H1 (cell line): ENCODE measurements around the gene POP7. TPM values are rescaled to one million over a fixed set of nuclear protein-coding genes. Genes with fewer than 3 reads are reported as not detected.
A peak's percentile ranks its signal among the peaks of the same experiment; 100 is the strongest.

Experiments used
- CTCF ChIA-PET: fragments of 300-600 bp; sonication (Branson Sonifier 250); formaldehyde crosslinking; loops from one replicate; lab custom pipeline; 2021; ENCODE audit not compliant: partially characterized antibody; lab: Charles Lee
- POLR2A ChIA-PET: fragments of 300-600 bp; sonication (Branson Sonifier 250); formaldehyde crosslinking; loops from one replicate; lab custom pipeline; 2021; ENCODE audit warnings: inconsistent platforms; ENCODE audit not compliant: partially characterized antibody; lab: Charles Lee
- DNase-seq, 2 experiments: peaks; one replicate each; pipeline versions ENCODE4 v3.0.0 to v3.0.0-alpha.2; 2010 to 2022; ENCODE audit warnings: low spot score in 2 of 2, low read depth in 1 of 2, mixed read lengths in 1 of 2
- FAIRE-seq: peaks from 2 replicates; lab custom pipeline; 2011; peaks lifted over from hg19 to GRCh38; lab: Jason Lieb, UNC
- H2AFZ ChIP-seq: 2 replicates; pipeline ENCODE4 v1.8.1; 2012; ENCODE audit warnings: low read length, inconsistent platforms
- H2AK5ac ChIP-seq: 2 replicates; pipeline ENCODE4 v1.6.1; 2013; ENCODE audit warnings: low read depth, low read length
- H2BK120ac ChIP-seq: replicated peaks from 2 replicates; pipeline ENCODE3; 2013; ENCODE audit warnings: low read depth, low read length, inconsistent platforms
- H2BK12ac ChIP-seq: 2 replicates; pipeline ENCODE4 v1.6.1; 2013; ENCODE audit warnings: low read depth, low read length
- H2BK15ac ChIP-seq: 2 replicates; pipeline ENCODE4 v1.6.1; 2013; ENCODE audit warnings: low read length
- H2BK20ac ChIP-seq: 2 replicates; pipeline ENCODE4 v1.6.1; 2013; ENCODE audit warnings: low read length
- H2BK5ac ChIP-seq: 2 replicates; pipeline ENCODE4 v1.6.1; 2013; ENCODE audit warnings: low read depth, low read length
- H3K14ac ChIP-seq: 2 replicates; pipeline ENCODE4 v1.6.1; 2013; ENCODE audit warnings: inconsistent platforms; ENCODE audit not compliant: insufficient read length
- H3K18ac ChIP-seq: 2 replicates; pipeline ENCODE4 v1.6.1; 2013; ENCODE audit warnings: low read length; ENCODE audit errors: extremely low read depth
- H3K23ac ChIP-seq: 2 replicates; pipeline ENCODE4 v1.6.1; 2013; ENCODE audit warnings: inconsistent platforms; ENCODE audit not compliant: insufficient read length
- H3K23me2 ChIP-seq: 2 replicates; pipeline ENCODE4 v1.6.1; 2013; ENCODE audit warnings: low read depth, low read length
- H3K27ac ChIP-seq: 2 replicates; pipeline ENCODE4 v1.6.1; 2011; ENCODE audit warnings: low read depth, low read length, inconsistent platforms
- H3K27me3 ChIP-seq, 4 experiments: replicated peaks in 1 of 4; 1 replicate in 1 of 4; 2 replicates in 3 of 4; pipeline versions ENCODE4 v1.6.1 to v1.8.1; 2011 to 2013; ENCODE audit warnings: low read length in 3 of 4, mild to moderate bottlenecking in 3 of 4, inconsistent platforms in 2 of 4, mixed read lengths in 2 of 4, moderate library complexity in 1 of 4; ENCODE audit not compliant: control insufficient read depth in 3 of 4, insufficient read depth in 3 of 4; ENCODE audit errors: extremely low read depth in 1 of 4
- H3K36me3 ChIP-seq, 4 experiments: 2 replicates each; pipeline versions ENCODE4 v1.6.1 to v1.8.1; 2011 to 2013; ENCODE audit warnings: mild to moderate bottlenecking in 4 of 4, low read length in 3 of 4, moderate library complexity in 2 of 4, control low read depth in 1 of 4, inconsistent platforms in 1 of 4; ENCODE audit not compliant: insufficient read depth in 4 of 4, control insufficient read depth in 2 of 4
- H3K4ac ChIP-seq: replicated peaks from 2 replicates; pipeline ENCODE3; 2013; ENCODE audit warnings: low read length, low read depth, mixed read lengths, inconsistent platforms; ENCODE audit not compliant: insufficient read length
- H3K4me1 ChIP-seq, 4 experiments: replicated peaks in 1 of 4; 1 replicate in 1 of 4; 2 replicates in 3 of 4; pipeline versions ENCODE4 v1.6.1 to v1.8.1; 2011 to 2013; ENCODE audit warnings: low read length in 3 of 4, inconsistent platforms in 2 of 4, mixed read lengths in 1 of 4; ENCODE audit not compliant: insufficient read depth in 4 of 4, control insufficient read depth in 3 of 4
- H3K4me2 ChIP-seq, 2 experiments: 2 replicates each; pipeline versions ENCODE4 v1.6.1 to v1.8.1; 2011 to 2013; ENCODE audit warnings: low read depth in 2 of 2, low read length in 2 of 2, control low read depth in 1 of 2, inconsistent platforms in 1 of 2, mild to moderate bottlenecking in 1 of 2; ENCODE audit not compliant: insufficient read depth in 1 of 2
- H3K4me3 ChIP-seq, 4 experiments: fragments of 200-600, 300-600 bp in 1 of 4; sonication (generic), shearing (Covaris generic), sonication (Bioruptor Twin) in 1 of 4; 2 replicates each; pipeline versions ENCODE4 v1.5.1 to v1.8.1; 2011 to 2016; ENCODE audit warnings: low read length in 4 of 4, low read depth in 3 of 4, control low read depth in 2 of 4, inconsistent platforms in 2 of 4, mild to moderate bottlenecking in 2 of 4, mixed read lengths in 1 of 4, moderate library complexity in 1 of 4; ENCODE audit not compliant: insufficient read depth in 2 of 4; ENCODE audit errors: extremely low read depth in 1 of 4
- H3K56ac ChIP-seq: replicated peaks from 2 replicates; pipeline ENCODE3; 2013; ENCODE audit warnings: low read depth, mild to moderate bottlenecking, mixed read lengths, low read length, inconsistent platforms; ENCODE audit not compliant: insufficient read length
- H3K79me1 ChIP-seq: 2 replicates; pipeline ENCODE4 v1.6.1; 2013; ENCODE audit warnings: low read depth, low read length, control low read depth
- H3K79me2 ChIP-seq, 2 experiments: 2 replicates each; pipeline versions ENCODE4 v1.6.1 to v1.8.1; 2012 to 2013; ENCODE audit warnings: low read length in 2 of 2, mild to moderate bottlenecking in 2 of 2, inconsistent platforms in 1 of 2; ENCODE audit not compliant: insufficient read depth in 2 of 2, control insufficient read depth in 1 of 2
- H3K9ac ChIP-seq, 4 experiments: replicated peaks in 1 of 4; 1 replicate in 1 of 4; 2 replicates in 3 of 4; pipeline versions ENCODE4 v1.6.1 to v1.8.1; 2011 to 2013; ENCODE audit warnings: low read depth in 3 of 4, low read length in 3 of 4, control low read depth in 2 of 4, mild to moderate bottlenecking in 2 of 4, moderate library complexity in 2 of 4, inconsistent platforms in 1 of 4; ENCODE audit errors: extremely low read depth in 1 of 4
- H3K9me3 ChIP-seq, 2 experiments: 2 replicates each; pipeline versions ENCODE4 v1.6.1 to v1.8.1; 2012 to 2013; ENCODE audit warnings: mild to moderate bottlenecking in 2 of 2, moderate library complexity in 2 of 2, control low read depth in 1 of 2, inconsistent platforms in 1 of 2, low read depth in 1 of 2, low read length in 1 of 2, mixed read lengths in 1 of 2; ENCODE audit not compliant: insufficient read depth in 2 of 2
- H4K20me1 ChIP-seq, 2 experiments: replicated peaks in 1 of 2; 2 replicates each; pipeline versions ENCODE3 to v1.8.1; 2011 to 2013; ENCODE audit warnings: inconsistent platforms in 2 of 2, low read length in 2 of 2, mild to moderate bottlenecking in 1 of 2; ENCODE audit not compliant: insufficient read depth in 2 of 2, control insufficient read depth in 1 of 2
- H4K5ac ChIP-seq: 2 replicates; pipeline ENCODE4 v1.6.1; 2013; ENCODE audit warnings: low read length, low read depth, mixed read lengths, inconsistent platforms; ENCODE audit not compliant: insufficient read length
- H4K8ac ChIP-seq: 2 replicates; pipeline ENCODE4 v1.8.0; 2013; ENCODE audit warnings: mild to moderate bottlenecking, moderate library complexity, low read length, inconsistent platforms; ENCODE audit not compliant: insufficient read depth; ENCODE audit errors: extremely low read depth
- H4K91ac ChIP-seq: replicated peaks from 2 replicates; pipeline ENCODE3; 2013; ENCODE audit warnings: low read length, mixed read lengths, inconsistent platforms; ENCODE audit not compliant: insufficient read length
- BRCA1 ChIP-seq: IDR thresholded peaks from 2 replicates; pipeline ENCODE4 v1.6.1; 2012; ENCODE audit warnings: low read depth, low read length, improper control_type of control experiment
- EP300 ChIP-seq, 2 experiments: IDR thresholded peaks; 1 replicate in 1 of 2; 2 replicates in 1 of 2; pipeline ENCODE4 v1.6.1; 2011 to 2012; ENCODE audit warnings: low read depth in 2 of 2, low read length in 2 of 2, mild to moderate bottlenecking in 2 of 2, borderline replicate concordance in 1 of 2, inconsistent platforms in 1 of 2, moderate library complexity in 1 of 2
- JUN ChIP-seq: IDR thresholded peaks from 2 replicates; pipeline ENCODE4 v1.6.1; 2011; ENCODE audit warnings: low read depth, mild to moderate bottlenecking, improper control_type of control experiment, low read length
- KDM4A ChIP-seq: IDR thresholded peaks from one replicate; pipeline ENCODE4 v1.7.1; 2012; ENCODE audit warnings: low read depth, mild to moderate bottlenecking, moderate library complexity, low read length, inconsistent platforms; ENCODE audit not compliant: severe bottlenecking
- KDM5A ChIP-seq: fragments of 200-600 bp; IDR thresholded peaks from 2 replicates; pipeline ENCODE4 v1.7.1; 2012; ENCODE audit warnings: mild to moderate bottlenecking, low read length, inconsistent platforms, mixed read lengths
- POLR2AphosphoS5 ChIP-seq: IDR thresholded peaks from 2 replicates; pipeline ENCODE4 v1.6.1; 2011; ENCODE audit warnings: low read depth, low read length
- RBBP5 ChIP-seq: IDR thresholded peaks from 2 replicates; pipeline ENCODE4 v1.7.1; 2012; ENCODE audit warnings: low read depth, mild to moderate bottlenecking, inconsistent platforms, low read length, moderate library complexity, borderline replicate concordance
- SIX5 ChIP-seq: IDR thresholded peaks from 2 replicates; pipeline ENCODE4 v1.6.1; 2011; ENCODE audit warnings: mild to moderate bottlenecking, low read depth, low read length
- TEAD4 ChIP-seq: IDR thresholded peaks from 2 replicates; pipeline ENCODE4 v1.6.1; 2012; ENCODE audit warnings: low read depth, low read length, inconsistent platforms, mixed read lengths
- YY1 ChIP-seq: IDR thresholded peaks from 2 replicates; pipeline ENCODE4 v1.6.1; 2011; ENCODE audit warnings: low read depth, mild to moderate bottlenecking, low read length
- ZNF274 ChIP-seq: IDR thresholded peaks from 2 replicates; pipeline ENCODE4 v1.7.0; 2012; ENCODE audit warnings: low read length, borderline replicate concordance; ENCODE audit errors: extremely low read depth
- WGBS, 2 experiments: shearing (Covaris generic) in 1 of 2; methylation state at CpG; one replicate each; pipeline versions ENCODE4 v1.1.6 to v1.1.7; 2013 to 2015; ENCODE audit warnings: low lambda C conversion rate in 2 of 2, mixed read lengths in 2 of 2, inconsistent platforms in 1 of 2, low coverage in 1 of 2, missing lambda C conversion rate in 1 of 2; ENCODE audit not compliant: insufficient replicate concordance in 2 of 2, insufficient coverage in 1 of 2, insufficient read length in 1 of 2; ENCODE audit errors: extremely low coverage in 1 of 2, missing lambda C conversion rate in 1 of 2; 5-methylcytosine and 5-hydroxymethylcytosine counted together
- polyA plus RNA-seq, 7 experiments: library from polyadenylated mRNA; depleted of rRNA in 3 of 7; stranded (reverse) in 5 of 7; unstranded in 2 of 7; fragments of >200 nt in 5 of 7; fragments of 200-250 nt in 2 of 7; gene quantifications; 1 replicate in 5 of 7; 2 replicates in 1 of 7; 4 replicates in 1 of 7; pipeline versions ENCODE4 v1.2.1 to v1.2.3, GENCODE V29; 2011 to 2013; ENCODE audit warnings: missing spikeins in 2 of 7, mixed read lengths in 2 of 7
- total RNA-seq: library from RNA; stranded (reverse); fragmentation: NEBNext Ultra II Directional; extraction: Animal tissue kit (Norgen Biotek cat#: 25700); gene quantifications from 2 replicates; pipeline ENCODE4 v1.2.1, GENCODE V29; 2021

The POP7 gene
- total and polyA plus RNA-seq, 2 of the 8 experiments (the other 6 are each of a cell fraction or from before 2014, with no cell fraction given) = 92.5 to 135 TPM

- H3K23me2 ChIP-seq = peaks cover 8% of the 10 kb centered on the region; the same call in 1 of the 2 replicates
These were observed 16.7 kb downstream of the POP7 start for GRCh38 chr7:100722480-100723212.

More at GRCh38 chr7:100722480-100723212, 16.7 kb downstream of the POP7 start:
- Histone ChIP-seq H3K56ac (no peak overlapping the region), H3K4ac (no peak overlapping the region), H3K9me3 (no peaks in the 10 kb centered on the region), H2AK5ac (no peak overlapping the region), H3K36me3 (no peaks in the 10 kb centered on the region), H3K27me3 (peaks cover 7 to 26% (median 26%) of the 10 kb centered on the region in 4 experiments), H3K18ac (no peak overlapping the region), H2BK12ac (0 out of 2 replicates have a peak overlapping the region, but pooled peaks have one; percentile 39), H3K14ac (no peak overlapping the region), H2AFZ (no peak overlapping the region), H4K20me1 (no peaks in the 10 kb centered on the region), H3K79me1 (no peaks in the 10 kb centered on the region), H3K27ac (no peak overlapping the region), H3K79me2 (no peaks in the 10 kb centered on the region), H4K5ac (no peak overlapping the region), H3K4me3 (no peak overlapping the region), H3K4me2 (no peak overlapping the region), H2BK15ac (0 out of 2 replicates have a peak overlapping the region, but pooled peaks have one; percentile 61), H2BK5ac (no peak overlapping the region), H3K4me1 (peaks cover 0 to 5% (median 2%) of the 10 kb centered on the region in 4 experiments; a peak in 5 of 7 replicates), H4K8ac (no peak overlapping the region), H4K91ac (no peak overlapping the region), H3K23ac (no peak overlapping the region), H2BK120ac (no peak overlapping the region), H2BK20ac (no peak overlapping the region), H3K9ac (no peak overlapping the region)
- FAIRE-seq (no peak), DNase-seq (no peak)
- ChIA-PET CTCF (interaction anchor here (0.6 to 16.4 kb wide), 12 partner anchors 10 to 459 kb away, joined by 3 to 197 read pairs (median 4); partner anchors contain the start of gene POP7), POLR2A (interaction anchor here (1.5 to 3.1 kb wide), 6 partner anchors 12 to 153 kb away, joined by 3 to 12 read pairs (median 6); partner anchors contain the start of gene POP7)
- TF ChIP-seq KDM4A (no peak), POLR2AphosphoS5 (no peak), SIX5 (no peak), YY1 (no peak), EP300 (IDR thresholded peaks at IDR 0.05; ENCODE audit: borderline replicate concordance in 1 of 2, low read depth in 2 of 2, low read length in 2 of 2) (no peak), KDM5A (no peak), ZNF274 (no peak), BRCA1 (no peak), RBBP5 (no peak), JUN (no peak), TEAD4 (no peak)
- 82% methylated on average over 17 of the region's 17 CpGs; no CpG with 5 or more reads in 1 of the 2 experiments for WGBS, 2 experiments
